Skeletal muscle cell (primary cell): ENCODE measurements around the gene WFIKKN1.
A peak's percentile ranks its signal among the peaks of the same experiment; 100 is the strongest.

ENCODE experiments used
- DNase-seq: peaks from one replicate; pipeline ENCODE4 v3.0.0-alpha.2; 2010; ENCODE audit warnings: low read depth
- H3K4me3 ChIP-seq: 2 replicates; pipeline ENCODE4 v1.5.1; 2011; ENCODE audit warnings: low read depth, mild to moderate bottlenecking, control low read depth, low read length, moderate library complexity

WFIKKN1 gene

GRCh38 chr16:630815-631405 lies at the start of gene WFIKKN1:
Gene WFIKKN1, plus strand, starts transcription at chr16:630985. Its CDS starts 269 bp downstream, at chr16:631254.
- H3K4me3 ChIP-seq, result no peak within 1 kb of the TSS
- DNase-seq, result no peak

GRCh38 chr16:582218-582613 lies 48.6 kb upstream of the WFIKKN1 start:
- DNase-seq, result no peak
- H3K4me3 ChIP-seq, result no peak overlapping the region

GRCh38 chr16:582614-583331 lies 48.0 kb upstream of the WFIKKN1 start:
- H3K4me3 ChIP-seq, result no peak overlapping the region
- no peak for DNase-seq

GRCh38 chr16:583470-583814 lies 47.3 kb upstream of the WFIKKN1 start:
- no peak overlapping the region for H3K4me3 ChIP-seq

GRCh38 chr16:583815-584591 lies 46.8 kb upstream of the WFIKKN1 start:
- DNase-seq, result no peak
- H3K4me3 ChIP-seq, result no peak overlapping the region

More at GRCh38 chr16:583470-583814, 47.3 kb upstream of the WFIKKN1 start:
- no peak for DNase-seq

GRCh38 chr16:585351-585750 lies 45.4 kb upstream of the WFIKKN1 start:
- H3K4me3 ChIP-seq, result no peak overlapping the region
- DNase-seq, result no peak

- H3K4me3 ChIP-seq, result no peak overlapping the region
- DNase-seq, result no peak
These were observed 44.6 kb upstream of the WFIKKN1 start for GRCh38 chr16:586047-586644.

- DNase-seq, result no peak
- no peak overlapping the region for H3K4me3 ChIP-seq
These were observed 43.9 kb upstream of the WFIKKN1 start for GRCh38 chr16:586645-587590.

GRCh38 chr16:588639-588888 lies 42.2 kb upstream of the WFIKKN1 start:
- DNase-seq, result no peak

GRCh38 chr16:588889-589657 lies 41.7 kb upstream of the WFIKKN1 start:
- H3K4me3 ChIP-seq, result peak overlapping the region; percentile 82
- DNase-seq, result peak; percentile 82

More at GRCh38 chr16:588639-588888, 42.2 kb upstream of the WFIKKN1 start:
- peak overlapping the region; percentile 82 for H3K4me3 ChIP-seq

- DNase-seq, result peak; percentile 91
- peak within 1 kb of the TSS; percentile 91 for H3K4me3 ChIP-seq
These were observed 41.1 kb upstream of the WFIKKN1 start, which contains the start of gene RAB40C for GRCh38 chr16:589658-590187. Gene RAB40C, plus strand, starts transcription at chr16:590066. Its CDS starts 226 bp downstream, at chr16:590292.

GRCh38 chr16:590188-590814 lies 40.5 kb upstream of the WFIKKN1 start:
- H3K4me3 ChIP-seq, result peak overlapping the region; percentile 91
- no peak for DNase-seq

- H3K4me3 ChIP-seq, result peak overlapping the region; percentile 91
- no peak for DNase-seq
These were observed 40.0 kb upstream of the WFIKKN1 start for GRCh38 chr16:590815-591200.

- DNase-seq, result no peak
- peak overlapping the region; percentile 91 for H3K4me3 ChIP-seq
These were observed 39.6 kb upstream of the WFIKKN1 start for GRCh38 chr16:591231-591630.

GRCh38 chr16:591892-592517 lies 38.8 kb upstream of the WFIKKN1 start:
- no peak for DNase-seq
- no peak overlapping the region for H3K4me3 ChIP-seq

GRCh38 chr16:592518-593306 lies 38.1 kb upstream of the WFIKKN1 start:
- no peak overlapping the region for H3K4me3 ChIP-seq
- DNase-seq, result no peak

- H3K4me3 ChIP-seq, result no peak overlapping the region
- DNase-seq, result no peak
These were observed 37.4 kb upstream of the WFIKKN1 start for GRCh38 chr16:593406-593805.
